Central memory CD8-positive, alpha-beta T cell (primary cell): ENCODE results near the gene SKIC2.
"Not testable (repeated sequence)": the region's sequence is repeated elsewhere in the genome, so short reads cannot be mapped to it uniquely, and the experiment has no call there.

ENCODE experiments used
- ATAC-seq: fragments of 150-1000 bp; cut with Tn5 transposase; replicated peaks from 2 replicates; pipeline ENCODE4 v1.10.0; 2022; ENCODE audit warnings: mild to moderate bottlenecking, moderate FRiP score, moderate number of reproducible peaks; ENCODE audit not compliant: poor library complexity, severe bottlenecking; ENCODE audit errors: extremely low read depth
- DNase-seq, 2 donors: peaks; one replicate each; pipeline ENCODE4 v3.0.0; 2021; ENCODE audit warnings: low spot score in 2 of 2
- H3K27ac Mint-ChIP-seq: one replicate; pipeline ENCODE4 v1.8.0; 2022; ENCODE audit warnings: low read depth, mild to moderate bottlenecking, moderate library complexity, mixed read lengths
- H3K27me3 Mint-ChIP-seq: one replicate; pipeline ENCODE4 v1.8.0; 2022; ENCODE audit warnings: mixed read lengths
- H3K36me3 Mint-ChIP-seq: one replicate; pipeline ENCODE4 v1.8.0; 2022; ENCODE audit warnings: mild to moderate bottlenecking, moderate library complexity, mixed read lengths; ENCODE audit not compliant: insufficient read depth
- H3K4me1 Mint-ChIP-seq: one replicate; pipeline ENCODE4 v1.8.0; 2022; ENCODE audit warnings: mixed read lengths
- H3K4me3 Mint-ChIP-seq: one replicate; pipeline ENCODE4 v1.8.0; 2022; ENCODE audit warnings: mild to moderate bottlenecking, moderate library complexity, mixed read lengths
- H3K9me3 Mint-ChIP-seq: one replicate; pipeline ENCODE4 v1.8.0; 2022; ENCODE audit warnings: mixed read lengths

The SKIC2 gene

DNA sequence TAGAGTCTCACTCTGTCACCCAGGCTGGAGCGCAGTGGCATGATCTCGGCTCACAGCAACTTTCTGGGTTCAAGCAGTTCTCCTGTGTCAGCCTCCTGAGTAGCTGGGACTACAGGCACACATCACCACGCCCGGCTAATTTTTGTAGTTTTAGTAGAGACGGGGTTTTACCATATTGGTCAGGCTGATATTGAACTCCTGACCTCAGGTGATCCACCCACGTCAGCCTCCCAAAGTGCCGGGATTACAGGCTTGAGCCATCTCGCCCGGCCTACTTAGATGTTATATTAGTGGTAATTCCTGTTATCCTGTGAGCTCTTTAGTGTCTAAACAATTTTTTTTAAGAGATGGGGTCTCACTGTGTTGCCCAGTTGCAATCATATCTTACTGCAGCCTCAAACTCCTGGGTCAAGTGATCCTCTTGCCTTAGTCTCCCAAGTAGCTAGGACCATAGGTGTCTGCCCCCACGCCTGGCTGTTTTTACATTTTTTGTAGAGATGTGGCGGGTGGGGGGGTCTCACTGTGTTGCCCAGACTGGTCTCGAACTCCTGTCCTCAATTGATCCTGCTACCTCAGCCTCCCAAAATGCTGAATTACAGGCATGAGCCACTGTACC, 18.9 kb downstream of the SKIC2 start:
- no peak for ATAC-seq
- peak in 1 of 2 donors; percentile 6 for DNase-seq
- H3K27ac Mint-ChIP-seq: no peak overlapping the region
- H3K4me3 Mint-ChIP-seq: no peak overlapping the region
- no peaks in the 10 kb centered on the region for H3K27me3 Mint-ChIP-seq
- H3K9me3 Mint-ChIP-seq: no peaks in the 10 kb centered on the region
- peaks cover 12% of the 10 kb centered on the region for H3K4me1 Mint-ChIP-seq
- H3K36me3 Mint-ChIP-seq: peaks cover 3% of the 10 kb centered on the region

GRCh38 chr6:31978831-31979230, 19.9 kb downstream of the SKIC2 start:
- H3K4me3 Mint-ChIP-seq: no peak overlapping the region

DNA sequence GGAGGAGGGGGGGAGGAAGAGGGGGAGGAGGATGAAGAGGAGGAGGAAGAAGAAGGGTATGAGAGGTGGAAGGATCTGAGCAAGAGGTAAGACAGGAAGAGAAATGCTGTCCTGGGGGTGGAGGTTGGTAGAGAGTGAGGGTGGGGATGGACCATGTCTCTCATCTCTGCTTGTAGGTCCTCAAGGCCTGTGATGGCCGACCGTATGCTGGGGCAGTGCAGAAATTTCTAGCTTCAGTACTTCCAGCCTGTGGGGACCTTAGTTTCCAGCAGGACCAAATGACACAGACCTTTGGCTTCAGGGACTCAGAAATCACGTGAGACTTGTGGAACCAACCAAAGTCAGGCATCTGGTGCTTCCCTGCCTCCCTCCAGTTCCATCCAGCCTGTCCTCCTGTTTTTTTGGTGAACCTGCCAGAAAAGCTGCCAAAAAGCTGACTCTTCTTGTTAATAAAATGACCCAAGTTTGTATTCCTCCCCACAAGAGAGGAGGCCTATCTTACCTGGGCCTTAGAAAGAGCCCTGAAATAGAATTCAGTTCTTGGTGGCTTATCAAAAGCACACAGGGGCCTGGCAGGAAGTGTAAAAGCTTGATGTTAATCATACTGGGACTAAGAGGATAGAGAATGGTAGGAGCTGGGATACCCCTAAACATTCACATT, 20.4 kb downstream of the SKIC2 start:
- ATAC-seq (no peak), DNase-seq (no peak)
- H3K27ac Mint-ChIP-seq: peak overlapping the region; percentile 44
- H3K9me3 Mint-ChIP-seq: no peaks in the 10 kb centered on the region
- no peaks in the 10 kb centered on the region for H3K4me1 Mint-ChIP-seq
- no peak overlapping the region for H3K4me3 Mint-ChIP-seq
- H3K27me3 Mint-ChIP-seq: no peaks in the 10 kb centered on the region
- H3K36me3 Mint-ChIP-seq: no peaks in the 10 kb centered on the region

More at GRCh38 chr6:31978831-31979230, 19.9 kb downstream of the SKIC2 start:
- H3K27me3 Mint-ChIP-seq: no peaks in the 10 kb centered on the region
- peaks cover 3% of the 10 kb centered on the region for H3K4me1 Mint-ChIP-seq
- DNase-seq (no peak), ATAC-seq (no peak)
- no peaks in the 10 kb centered on the region for H3K9me3 Mint-ChIP-seq
- H3K36me3 Mint-ChIP-seq: no peaks in the 10 kb centered on the region
- H3K27ac Mint-ChIP-seq: no peak overlapping the region

- not testable (repeated sequence) for H3K36me3 Mint-ChIP-seq
Measured at GRCh38 chr6:31980195-31980876, 21.4 kb downstream of the SKIC2 start.

GRCh38 chr6:31980998-31981397, 22.0 kb downstream of the SKIC2 start:
- not testable (repeated sequence) for H3K9me3 Mint-ChIP-seq, H3K4me3 Mint-ChIP-seq, ATAC-seq, H3K36me3 Mint-ChIP-seq, H3K27ac Mint-ChIP-seq, H3K4me1 Mint-ChIP-seq, DNase-seq, H3K27me3 Mint-ChIP-seq

More at GRCh38 chr6:31980195-31980876, 21.4 kb downstream of the SKIC2 start:
- peak overlapping the region; percentile 44 for H3K27ac Mint-ChIP-seq
- DNase-seq, ATAC-seq, H3K9me3 Mint-ChIP-seq, H3K27me3 Mint-ChIP-seq, H3K4me3 Mint-ChIP-seq, H3K4me1 Mint-ChIP-seq: not testable (repeated sequence)

- not testable (repeated sequence) for H3K9me3 Mint-ChIP-seq, H3K4me3 Mint-ChIP-seq, H3K4me1 Mint-ChIP-seq, H3K36me3 Mint-ChIP-seq, H3K27me3 Mint-ChIP-seq, ATAC-seq, DNase-seq, H3K27ac Mint-ChIP-seq
Measured at GRCh38 chr6:31981744-31982143, 22.8 kb downstream of the SKIC2 start, which contains the start of gene C4A. Gene C4A (plus strand): TSS chr6:31982057. CDS start chr6:31982108, 51 bp downstream.

- ATAC-seq, H3K36me3 Mint-ChIP-seq, H3K27ac Mint-ChIP-seq, H3K9me3 Mint-ChIP-seq, H3K27me3 Mint-ChIP-seq, DNase-seq, H3K4me1 Mint-ChIP-seq, H3K4me3 Mint-ChIP-seq: not testable (repeated sequence)
Measured at GRCh38 chr6:31989363-31989762, 30.4 kb downstream of the SKIC2 start.

- H3K36me3 Mint-ChIP-seq, ATAC-seq, H3K9me3 Mint-ChIP-seq, H3K4me3 Mint-ChIP-seq, H3K27me3 Mint-ChIP-seq, H3K27ac Mint-ChIP-seq, H3K4me1 Mint-ChIP-seq, DNase-seq: not testable (repeated sequence)
Measured at GRCh38 chr6:31994421-31994820, 35.4 kb downstream of the SKIC2 start.

DNA sequence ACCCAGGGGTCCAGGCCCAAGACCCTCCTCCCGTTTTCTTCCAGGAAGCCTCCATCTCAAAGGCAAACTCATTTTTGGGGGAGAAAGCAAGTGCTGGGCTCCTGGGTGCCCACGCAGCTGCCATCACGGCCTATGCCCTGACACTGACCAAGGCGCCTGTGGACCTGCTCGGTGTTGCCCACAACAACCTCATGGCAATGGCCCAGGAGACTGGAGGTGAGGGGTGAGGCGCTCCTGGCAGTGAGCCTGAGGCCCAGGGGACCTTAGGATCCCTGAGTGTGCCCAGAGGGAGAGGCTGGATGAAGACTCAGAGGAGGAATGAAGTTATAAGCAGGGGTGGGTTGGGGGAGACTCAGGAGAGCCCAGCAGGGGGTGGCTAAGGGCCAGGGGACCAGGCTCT, 37.4 kb downstream of the SKIC2 start:
- not testable (repeated sequence) for H3K27me3 Mint-ChIP-seq, H3K4me1 Mint-ChIP-seq, H3K36me3 Mint-ChIP-seq, DNase-seq, H3K4me3 Mint-ChIP-seq, H3K9me3 Mint-ChIP-seq, H3K27ac Mint-ChIP-seq, ATAC-seq

DNA sequence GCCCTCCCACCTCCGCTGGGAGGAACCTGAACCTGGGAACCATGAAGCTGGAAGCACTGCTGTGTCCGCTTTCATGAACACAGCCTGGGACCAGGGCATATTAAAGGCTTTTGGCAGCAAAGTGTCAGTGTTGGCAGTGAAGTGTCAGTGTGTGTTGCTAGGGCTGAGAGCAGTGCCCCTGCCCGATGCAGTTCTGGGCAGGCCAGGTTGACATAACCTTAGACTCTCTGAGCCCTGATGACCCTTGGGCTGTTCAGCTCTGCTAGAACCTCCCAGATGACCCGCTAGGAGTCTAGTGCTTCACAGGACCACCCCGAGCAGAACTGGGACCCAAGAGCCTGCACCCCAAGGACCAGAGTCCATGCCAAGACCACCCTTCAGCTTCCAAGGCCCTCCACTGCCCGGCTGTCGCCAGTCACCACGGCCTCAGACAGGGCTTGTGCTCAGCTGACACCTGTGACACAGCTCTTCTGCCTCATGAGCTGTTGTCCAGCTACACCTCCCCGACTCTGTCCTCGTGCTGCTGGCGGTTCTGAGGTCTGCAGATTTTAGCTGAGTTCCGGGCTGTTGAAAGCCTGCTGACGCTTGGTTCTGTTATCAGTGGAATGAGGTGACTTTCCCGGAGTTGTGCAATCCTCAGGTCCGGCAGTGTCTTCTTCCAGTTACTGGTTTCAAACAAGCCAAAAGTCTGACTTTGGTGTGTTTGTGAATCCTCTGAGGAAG, 43.7 kb downstream of the SKIC2 start:
- H3K27ac Mint-ChIP-seq, ATAC-seq, DNase-seq, H3K4me3 Mint-ChIP-seq, H3K9me3 Mint-ChIP-seq, H3K4me1 Mint-ChIP-seq, H3K27me3 Mint-ChIP-seq, H3K36me3 Mint-ChIP-seq: not testable (repeated sequence)

GRCh38 chr6:32003301-32003700, 44.3 kb downstream of the SKIC2 start:
- H3K4me3 Mint-ChIP-seq, DNase-seq, H3K27ac Mint-ChIP-seq, ATAC-seq, H3K27me3 Mint-ChIP-seq, H3K4me1 Mint-ChIP-seq, H3K36me3 Mint-ChIP-seq, H3K9me3 Mint-ChIP-seq: not testable (repeated sequence)

DNA sequence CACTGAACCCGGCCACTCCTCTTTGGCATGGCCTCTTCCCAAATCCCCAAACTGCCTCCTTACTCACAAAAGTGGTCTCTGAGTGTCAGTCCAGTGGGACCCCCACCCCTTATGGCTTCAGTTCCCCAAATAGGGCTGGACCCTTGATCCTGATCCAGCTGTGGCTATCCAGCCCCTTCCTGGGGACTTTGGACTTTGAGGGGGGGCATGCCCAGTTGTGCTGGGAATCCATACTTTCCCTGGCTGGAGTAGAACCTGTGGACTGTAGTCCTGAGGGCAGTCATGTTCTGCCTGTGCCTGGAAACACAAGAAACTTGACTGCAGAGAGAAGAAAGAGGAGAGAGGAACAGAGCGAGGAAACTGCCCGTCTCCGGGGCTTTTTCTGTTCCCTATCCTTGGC, 45.4 kb downstream of the SKIC2 start:
- not testable (repeated sequence) for DNase-seq, H3K36me3 Mint-ChIP-seq, H3K4me1 Mint-ChIP-seq, ATAC-seq, H3K4me3 Mint-ChIP-seq, H3K27me3 Mint-ChIP-seq, H3K27ac Mint-ChIP-seq, H3K9me3 Mint-ChIP-seq
